ENCODE results near the gene IMMP2L. TPM values are rescaled to one million over a fixed set of nuclear protein-coding genes. Genes with fewer than 3 reads are reported as not detected.

IMMP2L gene
- polyA plus RNA-seq, 3 donors, result 41.3 to 49.8 (median 43.0) TPM

- no peak for DNase-seq (ENCODE audit: extremely low read depth in 1 of 11, low read depth in 9 of 11, low spot score in 4 of 11)
Observed at GRCh38 chr7:111010798-111011197, 551.5 kb downstream of the IMMP2L start.

GRCh38 chr7:111009526-111010040, 552.7 kb downstream of the IMMP2L start:
- DNase-seq (ENCODE audit: extremely low read depth in 1 of 11, low read depth in 9 of 11, low spot score in 4 of 11), result no peak

- DNase-seq (ENCODE audit: extremely low read depth in 1 of 11, low read depth in 9 of 11, low spot score in 4 of 11), result no peak
Observed at GRCh38 chr7:111006691-111007090, 555.6 kb downstream of the IMMP2L start.

- no peak for DNase-seq (ENCODE audit: extremely low read depth in 1 of 11, low read depth in 9 of 11, low spot score in 4 of 11)
Observed at GRCh38 chr7:111006040-111006439, 556.3 kb downstream of the IMMP2L start.

DNA sequence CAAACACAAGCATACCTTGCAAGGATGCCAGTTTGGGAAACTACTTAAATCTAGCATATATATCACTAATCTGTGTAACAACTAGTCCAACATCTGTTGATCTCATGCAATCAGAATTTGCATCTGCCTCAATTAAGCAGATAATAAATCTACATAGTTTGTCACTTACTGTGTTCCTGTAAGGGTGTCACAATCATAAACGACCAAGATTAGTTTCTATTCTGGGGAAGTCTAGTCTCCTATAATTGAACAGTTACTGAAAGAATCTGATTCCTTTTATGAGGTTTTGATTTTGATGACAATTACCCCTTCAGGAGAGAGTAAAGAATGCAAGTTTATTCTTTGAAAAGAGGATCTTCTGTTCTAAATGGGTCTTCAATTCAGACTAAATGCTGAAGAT, 556.8 kb downstream of the IMMP2L start:
- DNase-seq (ENCODE audit: extremely low read depth in 1 of 11, low read depth in 9 of 11, low spot score in 4 of 11), result no peak

GRCh38 chr7:111004310-111004901, 557.9 kb downstream of the IMMP2L start:
- no peak for DNase-seq (ENCODE audit: extremely low read depth in 1 of 11, low read depth in 9 of 11, low spot score in 4 of 11)

DNA sequence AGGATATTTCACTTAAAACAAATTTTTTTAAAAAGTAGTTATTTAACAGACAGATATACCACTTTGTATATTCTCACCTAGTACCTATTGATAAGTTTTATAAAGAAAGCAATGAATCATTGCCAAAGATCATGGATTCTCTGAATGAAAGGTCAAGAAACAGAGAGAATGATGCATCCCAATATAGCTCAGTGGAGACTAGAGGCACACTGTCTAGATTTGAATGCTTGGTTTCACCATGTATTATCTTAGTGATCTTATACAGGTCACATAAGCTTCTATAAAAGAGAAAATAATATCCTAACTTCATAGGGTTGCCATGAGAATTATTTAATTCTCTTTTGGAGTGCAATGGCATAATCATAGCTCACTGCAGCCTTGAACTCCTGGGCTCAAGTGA, 558.4 kb downstream of the IMMP2L start:
- no peak for DNase-seq (ENCODE audit: extremely low read depth in 1 of 11, low read depth in 9 of 11, low spot score in 4 of 11)

- DNase-seq (ENCODE audit: extremely low read depth in 1 of 11, low read depth in 9 of 11, low spot score in 4 of 11), result no peak
Observed at GRCh38 chr7:110994028-110994967, 568.0 kb downstream of the IMMP2L start.

DNA sequence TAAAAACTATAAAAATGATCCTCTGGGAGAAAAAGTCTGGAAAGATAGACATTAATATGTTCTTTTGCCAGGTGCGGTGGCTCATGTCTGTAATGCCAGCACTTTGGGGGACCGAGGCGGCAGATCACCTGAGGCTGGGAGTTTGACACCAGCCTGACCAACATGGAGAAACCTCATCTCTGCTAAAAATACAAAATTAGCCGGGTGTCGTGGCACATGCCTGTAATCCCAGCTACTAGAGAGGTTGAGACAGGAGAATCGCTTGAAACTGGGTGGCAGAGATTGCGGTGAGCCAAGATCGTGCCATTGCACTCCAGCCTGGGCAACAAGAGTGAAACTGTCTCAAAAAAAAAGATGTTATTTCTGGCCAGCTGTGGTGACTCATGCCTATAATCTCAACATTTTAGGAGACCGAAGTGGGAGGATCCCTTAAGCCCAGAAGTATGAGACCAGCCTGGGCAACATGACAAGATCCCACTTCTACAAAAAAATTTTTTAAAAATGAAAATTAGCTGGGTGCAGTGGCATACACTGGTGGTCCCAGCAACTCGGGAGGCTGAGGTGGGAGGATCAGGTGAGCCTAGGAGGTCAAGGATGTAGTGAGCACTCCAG, 573.3 kb downstream of the IMMP2L start:
- DNase-seq (ENCODE audit: extremely low read depth in 1 of 11, low read depth in 9 of 11, low spot score in 4 of 11), result no peak

- DNase-seq (ENCODE audit: extremely low read depth in 1 of 11, low read depth in 9 of 11, low spot score in 4 of 11), result no peak
Observed at GRCh38 chr7:110988348-110988747, 573.9 kb downstream of the IMMP2L start.

DNA sequence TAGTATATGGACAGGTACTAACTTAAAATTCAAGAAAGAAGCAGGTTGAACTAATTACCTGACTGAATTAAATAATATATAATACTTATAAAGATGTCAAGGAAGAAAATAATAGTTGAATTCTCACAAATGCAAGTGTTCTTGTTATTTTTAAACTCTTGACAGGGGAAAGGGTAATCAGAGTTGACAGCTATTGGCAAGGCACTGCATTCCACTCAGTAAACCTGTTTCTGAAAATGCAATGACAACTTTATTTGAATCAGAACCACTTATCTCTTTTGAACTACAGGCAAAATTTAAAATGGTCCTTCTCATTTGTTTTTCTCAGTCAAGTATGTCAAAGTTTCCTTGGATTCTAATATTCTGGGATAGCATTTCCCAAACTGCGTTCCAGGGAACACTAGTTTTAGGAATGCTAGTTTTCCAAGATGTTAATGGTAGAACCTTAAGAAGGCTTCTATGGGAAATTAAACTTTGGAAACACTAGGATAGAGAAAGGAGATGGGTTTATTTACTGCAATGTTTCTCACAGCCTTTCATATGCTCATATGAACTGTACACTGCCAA, 575.1 kb downstream of the IMMP2L start:
- no peak for DNase-seq (ENCODE audit: extremely low read depth in 1 of 11, low read depth in 9 of 11, low spot score in 4 of 11)

DNA sequence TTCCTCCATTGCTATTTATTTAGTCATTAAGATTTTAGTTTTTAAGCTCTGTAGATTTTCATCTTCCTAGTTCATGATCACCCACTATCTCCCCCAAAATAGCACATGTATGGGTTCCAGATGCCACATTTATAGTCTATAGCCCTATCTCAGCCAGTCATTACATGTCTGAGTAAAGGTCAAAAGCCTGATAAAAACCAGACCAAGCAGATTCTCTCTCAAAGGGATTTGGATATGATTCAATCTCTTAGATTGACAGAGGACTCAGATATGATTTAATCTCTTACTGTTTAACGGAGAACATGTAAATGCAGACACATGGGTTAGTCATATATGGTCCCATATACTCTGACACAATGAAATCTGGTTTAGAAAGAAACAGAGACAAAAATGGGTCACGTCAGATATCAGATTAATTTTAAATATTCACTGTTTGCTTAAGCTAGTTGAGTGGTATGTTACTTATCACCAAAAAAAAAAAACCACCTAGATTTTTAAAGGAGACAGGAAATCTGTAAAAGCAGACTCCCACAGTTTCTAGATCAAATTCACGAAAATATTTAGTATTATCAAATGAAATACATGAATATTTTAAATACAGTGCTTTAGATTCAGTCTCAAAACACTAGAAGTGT, 578.4 kb downstream of the IMMP2L start:
- no peak for DNase-seq (ENCODE audit: extremely low read depth in 1 of 11, low read depth in 9 of 11, low spot score in 4 of 11)

GRCh38 chr7:110977127-110977737, 585.1 kb downstream of the IMMP2L start:
- no peak for DNase-seq (ENCODE audit: extremely low read depth in 1 of 11, low read depth in 9 of 11, low spot score in 4 of 11)

GRCh38 chr7:110975486-110975885, 586.8 kb downstream of the IMMP2L start:
- DNase-seq (ENCODE audit: extremely low read depth in 1 of 11, low read depth in 9 of 11, low spot score in 4 of 11), result peak in 2 of 11 donors; percentile 10 to 22

DNA sequence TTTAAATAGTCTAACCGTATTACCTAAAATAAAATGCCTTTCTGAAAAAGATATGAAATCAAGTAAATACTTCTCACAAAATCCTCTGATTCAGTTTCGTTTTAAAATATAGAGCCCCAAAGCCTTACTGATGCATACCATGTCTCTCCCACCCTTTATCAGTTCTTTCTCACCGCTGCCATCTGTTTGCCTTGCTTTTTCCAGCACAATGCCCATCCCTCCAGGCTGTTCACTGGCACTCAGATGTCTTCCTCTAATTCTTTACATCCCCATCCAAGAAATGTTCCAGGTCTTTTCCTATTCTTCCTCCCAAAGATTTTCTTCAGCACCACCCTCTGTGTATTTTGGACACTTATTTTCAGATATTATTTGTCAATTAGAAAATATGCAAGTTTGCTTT, 587.9 kb downstream of the IMMP2L start:
- DNase-seq (ENCODE audit: extremely low read depth in 1 of 11, low read depth in 9 of 11, low spot score in 4 of 11), result no peak

DNA sequence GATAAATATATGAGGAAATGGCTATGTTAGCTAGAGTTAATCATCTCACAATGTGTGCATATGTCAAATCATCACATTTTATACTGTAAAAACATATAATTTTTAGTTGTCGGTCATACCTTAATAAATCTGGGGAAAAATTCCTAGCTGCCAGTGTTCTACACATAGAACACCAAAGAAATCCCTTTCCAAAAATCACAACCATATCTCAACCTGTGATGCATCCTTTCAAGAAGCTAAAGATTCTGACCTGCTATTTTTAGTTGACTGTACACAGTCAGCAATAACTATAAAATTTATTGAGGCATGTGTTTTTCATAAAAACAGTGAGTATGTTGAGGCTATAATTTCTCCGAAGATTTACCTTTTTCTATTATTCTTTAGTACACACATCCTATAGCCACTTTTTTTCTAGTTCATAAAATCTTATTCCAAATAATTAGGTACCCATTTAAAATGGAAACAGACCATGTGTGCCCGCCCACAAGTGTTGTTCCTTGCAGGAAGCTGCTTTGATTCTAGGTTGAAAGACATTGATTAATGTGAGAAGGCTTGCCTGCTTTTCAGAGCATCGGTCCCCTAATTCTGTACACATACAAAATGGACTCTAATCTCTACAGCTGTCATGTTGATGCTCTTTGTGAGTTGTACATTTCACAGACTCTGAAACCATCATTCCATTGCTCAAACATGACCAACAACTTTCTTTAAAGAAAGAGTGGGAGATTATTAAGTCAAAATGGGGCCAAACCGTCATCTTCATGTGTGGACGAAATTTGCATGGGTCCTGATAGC, 588.9 kb downstream of the IMMP2L start:
- no peak for DNase-seq (ENCODE audit: extremely low read depth in 1 of 11, low read depth in 9 of 11, low spot score in 4 of 11)

DNA sequence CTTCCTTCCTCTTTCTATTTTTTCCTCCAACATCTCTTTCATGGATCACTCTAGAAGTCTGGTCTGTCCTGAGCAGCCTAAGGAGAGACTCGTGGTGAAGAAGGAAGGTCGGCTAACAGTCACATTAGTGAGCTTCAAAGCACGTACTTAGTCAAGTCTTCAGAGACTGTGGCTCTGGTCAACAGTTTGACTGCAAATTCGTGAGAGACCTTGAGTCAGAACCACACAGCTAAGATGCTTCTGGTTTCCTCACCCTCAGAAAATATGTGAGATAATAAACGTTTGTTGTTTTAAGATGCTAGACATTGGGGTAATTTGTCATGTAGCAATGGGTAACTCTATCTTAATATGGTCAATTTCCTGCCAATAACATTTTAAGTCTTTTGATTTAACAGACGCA, 597.5 kb downstream of the IMMP2L start:
- DNase-seq (ENCODE audit: extremely low read depth in 1 of 11, low read depth in 9 of 11, low spot score in 4 of 11), result no peak

DNA sequence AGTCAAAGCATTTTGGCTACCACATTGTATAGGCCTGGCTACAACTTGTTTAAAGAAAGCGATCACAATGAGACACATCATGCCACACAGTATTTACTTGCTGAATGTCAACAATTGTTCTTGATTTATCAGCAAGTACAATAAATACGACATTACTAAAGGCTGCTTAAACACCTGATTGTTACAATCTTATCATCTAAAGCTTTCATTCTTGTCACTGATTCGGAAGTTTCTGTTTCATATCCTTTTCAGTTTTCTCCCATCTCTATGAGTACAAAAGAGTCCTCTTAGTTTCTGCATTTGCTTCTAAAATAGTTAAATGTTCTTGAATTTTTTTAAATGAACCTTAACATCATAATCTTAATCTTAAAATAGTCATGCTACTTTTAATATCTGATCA, 599.5 kb downstream of the IMMP2L start:
- DNase-seq (ENCODE audit: extremely low read depth in 1 of 11, low read depth in 9 of 11, low spot score in 4 of 11), result no peak

Measured in renal cortex interstitium (tissue), 11 donors.